GM19455 (cell line): ENCODE measurements around the gene TMPRSS9.
"Not testable (repeated sequence)": the region's sequence is repeated elsewhere in the genome, so short reads cannot be mapped to it uniquely, and the experiment has no call there.

Source experiments
- ATAC-seq: cut with Tn5 transposase; IDR thresholded peaks from one replicate; pipeline ENCODE4 v1.9.1; 2021; ENCODE audit not compliant: unreplicated experiment

The TMPRSS9 gene

GRCh38 chr19:2341244-2341751 lies 18.8 kb upstream of the TMPRSS9 start:
- ATAC-seq, result no peak

- no peak for ATAC-seq
These were observed 18.1 kb upstream of the TMPRSS9 start for GRCh38 chr19:2341982-2342381.

GRCh38 chr19:2342656-2343288 lies 17.3 kb upstream of the TMPRSS9 start:
- ATAC-seq, result no peak

GRCh38 chr19:2343289-2343982 lies 16.6 kb upstream of the TMPRSS9 start:
- no peak for ATAC-seq

GRCh38 chr19:2344381-2344870 lies 15.6 kb upstream of the TMPRSS9 start:
- ATAC-seq, result no peak

- ATAC-seq, result no peak
These were observed 15.0 kb upstream of the TMPRSS9 start for GRCh38 chr19:2345076-2345475.

GRCh38 chr19:2345794-2346663 lies 14.0 kb upstream of the TMPRSS9 start:
- no peak for ATAC-seq

- ATAC-seq, result not testable (repeated sequence)
These were observed 10.2 kb upstream of the TMPRSS9 start for GRCh38 chr19:2349818-2350217.

GRCh38 chr19:2350656-2351055 lies 9.4 kb upstream of the TMPRSS9 start:
- no peak for ATAC-seq

- no peak for ATAC-seq
These were observed 8.5 kb upstream of the TMPRSS9 start for GRCh38 chr19:2351591-2351990.

- no peak for ATAC-seq
These were observed 7.9 kb upstream of the TMPRSS9 start for GRCh38 chr19:2352121-2352520.

- no peak for ATAC-seq
These were observed 6.7 kb upstream of the TMPRSS9 start for GRCh38 chr19:2353159-2353886.

- no peak for ATAC-seq
These were observed 6.0 kb upstream of the TMPRSS9 start for GRCh38 chr19:2353887-2354592.

GRCh38 chr19:2354670-2355069 lies 5.4 kb upstream of the TMPRSS9 start:
- no peak for ATAC-seq

- no peak for ATAC-seq
These were observed 4.7 kb upstream of the TMPRSS9 start for GRCh38 chr19:2355168-2356035.

GRCh38 chr19:2356036-2356646 lies 3.9 kb upstream of the TMPRSS9 start:
- no peak for ATAC-seq

- no peak for ATAC-seq
These were observed 2.5 kb upstream of the TMPRSS9 start for GRCh38 chr19:2357279-2358206.
